ENCODE measurements around the gene PARP6. TPM values are rescaled to one million over a fixed set of nuclear protein-coding genes. Genes with fewer than 3 reads are reported as not detected.
A peak's percentile ranks its signal among the peaks of the same experiment; 100 is the strongest.

PARP6 gene, protein sequence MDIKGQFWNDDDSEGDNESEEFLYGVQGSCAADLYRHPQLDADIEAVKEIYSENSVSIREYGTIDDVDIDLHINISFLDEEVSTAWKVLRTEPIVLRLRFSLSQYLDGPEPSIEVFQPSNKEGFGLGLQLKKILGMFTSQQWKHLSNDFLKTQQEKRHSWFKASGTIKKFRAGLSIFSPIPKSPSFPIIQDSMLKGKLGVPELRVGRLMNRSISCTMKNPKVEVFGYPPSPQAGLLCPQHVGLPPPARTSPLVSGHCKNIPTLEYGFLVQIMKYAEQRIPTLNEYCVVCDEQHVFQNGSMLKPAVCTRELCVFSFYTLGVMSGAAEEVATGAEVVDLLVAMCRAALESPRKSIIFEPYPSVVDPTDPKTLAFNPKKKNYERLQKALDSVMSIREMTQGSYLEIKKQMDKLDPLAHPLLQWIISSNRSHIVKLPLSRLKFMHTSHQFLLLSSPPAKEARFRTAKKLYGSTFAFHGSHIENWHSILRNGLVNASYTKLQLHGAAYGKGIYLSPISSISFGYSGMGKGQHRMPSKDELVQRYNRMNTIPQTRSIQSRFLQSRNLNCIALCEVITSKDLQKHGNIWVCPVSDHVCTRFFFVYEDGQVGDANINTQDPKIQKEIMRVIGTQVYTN
- total RNA-seq: 10 to 100 TPM; 52.4 to 65.7 (median 59.4) TPM

DNA sequence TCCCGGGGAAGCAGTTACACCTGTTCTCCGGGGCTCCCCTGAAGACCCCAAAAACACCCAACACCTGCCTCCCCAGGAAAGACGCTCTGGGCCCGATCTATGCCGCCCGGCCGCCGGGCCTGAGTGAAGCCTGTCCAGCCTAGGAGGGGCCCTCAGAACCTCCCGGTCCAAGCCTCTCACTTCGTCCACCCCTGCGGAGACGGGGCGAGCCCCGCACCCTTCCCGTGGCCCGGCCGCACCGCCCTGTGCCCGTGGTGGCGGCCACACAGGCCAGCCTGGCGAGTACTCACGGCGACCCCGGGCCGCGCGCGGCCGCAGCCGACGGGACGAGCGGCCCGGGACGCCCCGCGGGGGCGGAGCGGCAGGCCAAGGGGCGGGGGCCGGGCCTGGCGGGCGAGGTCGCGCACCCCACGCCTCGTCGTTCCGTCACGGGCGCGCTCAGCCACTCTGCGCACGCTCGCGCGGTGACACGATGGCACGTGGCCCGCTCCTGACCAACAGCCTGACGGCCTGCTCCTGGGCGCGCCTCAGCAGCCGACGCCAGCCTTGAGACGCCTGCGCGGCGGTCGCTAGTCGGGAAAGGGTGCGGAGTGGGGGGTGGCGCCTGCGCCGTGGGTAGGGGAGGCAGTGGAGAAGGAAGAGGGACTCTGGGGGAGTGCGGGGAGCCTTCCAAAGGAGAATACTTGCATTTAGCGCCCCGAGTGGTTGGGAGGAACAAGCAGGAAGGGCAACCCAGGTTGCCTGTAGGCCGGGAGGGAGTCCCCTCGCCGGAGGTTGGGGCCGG, at the start of gene PARP6:
PARP6 (minus strand) TSS at position 342 of the 784 bp plus-strand sequence. CDS start 5,077 bp downstream, outside the sequence.
- TF ChIP-seq, protein P1, sequence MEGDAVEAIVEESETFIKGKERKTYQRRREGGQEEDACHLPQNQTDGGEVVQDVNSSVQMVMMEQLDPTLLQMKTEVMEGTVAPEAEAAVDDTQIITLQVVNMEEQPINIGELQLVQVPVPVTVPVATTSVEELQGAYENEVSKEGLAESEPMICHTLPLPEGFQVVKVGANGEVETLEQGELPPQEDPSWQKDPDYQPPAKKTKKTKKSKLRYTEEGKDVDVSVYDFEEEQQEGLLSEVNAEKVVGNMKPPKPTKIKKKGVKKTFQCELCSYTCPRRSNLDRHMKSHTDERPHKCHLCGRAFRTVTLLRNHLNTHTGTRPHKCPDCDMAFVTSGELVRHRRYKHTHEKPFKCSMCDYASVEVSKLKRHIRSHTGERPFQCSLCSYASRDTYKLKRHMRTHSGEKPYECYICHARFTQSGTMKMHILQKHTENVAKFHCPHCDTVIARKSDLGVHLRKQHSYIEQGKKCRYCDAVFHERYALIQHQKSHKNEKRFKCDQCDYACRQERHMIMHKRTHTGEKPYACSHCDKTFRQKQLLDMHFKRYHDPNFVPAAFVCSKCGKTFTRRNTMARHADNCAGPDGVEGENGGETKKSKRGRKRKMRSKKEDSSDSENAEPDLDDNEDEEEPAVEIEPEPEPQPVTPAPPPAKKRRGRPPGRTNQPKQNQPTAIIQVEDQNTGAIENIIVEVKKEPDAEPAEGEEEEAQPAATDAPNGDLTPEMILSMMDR (IDR thresholded peaks at IDR 0.05): peak in 1 of 3 donors; percentile 63
- ATAC-seq (ENCODE audit: low FRiP score) (peak; percentile 99), DNase-seq (ENCODE audit: low spot score) (peak; percentile 83)

DNA sequence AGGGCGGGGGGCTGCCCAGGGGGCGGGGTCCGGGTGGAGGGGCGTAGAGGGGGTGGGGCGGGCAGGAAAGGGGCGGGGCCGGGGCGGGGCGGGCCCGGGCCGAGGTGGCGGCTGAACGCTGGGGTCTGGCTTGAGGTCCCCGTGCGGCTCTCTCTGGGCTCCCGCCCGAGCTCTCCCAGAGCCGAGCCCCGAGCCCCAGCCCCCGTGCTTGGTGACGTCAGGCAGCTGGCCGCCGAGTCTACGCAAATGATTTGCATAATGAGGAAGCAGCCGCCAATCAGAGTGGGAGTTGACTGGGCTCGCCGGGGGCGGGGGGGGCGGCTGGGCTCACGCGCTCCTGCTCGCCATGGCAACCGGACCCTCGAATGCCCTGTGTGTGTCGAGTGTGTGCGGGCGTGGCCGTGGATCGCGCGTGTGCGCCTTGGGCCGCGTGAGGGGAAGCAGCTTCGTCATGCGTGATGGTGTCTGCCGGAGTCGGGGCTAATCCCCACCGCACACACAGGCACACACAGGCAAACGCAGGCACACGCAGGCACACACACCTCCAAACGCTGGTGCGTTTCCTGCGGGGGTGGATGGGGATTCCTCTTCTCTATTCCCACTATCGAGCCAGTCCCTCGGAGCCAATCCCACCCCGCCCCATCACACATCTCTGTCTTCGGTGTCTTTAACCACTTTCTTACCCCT, 47.8 kb upstream of the PARP6 start, which contains the start of gene CELF6:
CELF6 (minus strand) TSS at position 173 of the 687 bp plus-strand sequence. CDS start 283 bp downstream, outside the sequence.
- TF ChIP-seq, protein P1 (IDR thresholded peaks at IDR 0.05): no peak
- ATAC-seq (ENCODE audit: low FRiP score) (peak; percentile 82), DNase-seq (ENCODE audit: low spot score) (peak; percentile 58)

DNA sequence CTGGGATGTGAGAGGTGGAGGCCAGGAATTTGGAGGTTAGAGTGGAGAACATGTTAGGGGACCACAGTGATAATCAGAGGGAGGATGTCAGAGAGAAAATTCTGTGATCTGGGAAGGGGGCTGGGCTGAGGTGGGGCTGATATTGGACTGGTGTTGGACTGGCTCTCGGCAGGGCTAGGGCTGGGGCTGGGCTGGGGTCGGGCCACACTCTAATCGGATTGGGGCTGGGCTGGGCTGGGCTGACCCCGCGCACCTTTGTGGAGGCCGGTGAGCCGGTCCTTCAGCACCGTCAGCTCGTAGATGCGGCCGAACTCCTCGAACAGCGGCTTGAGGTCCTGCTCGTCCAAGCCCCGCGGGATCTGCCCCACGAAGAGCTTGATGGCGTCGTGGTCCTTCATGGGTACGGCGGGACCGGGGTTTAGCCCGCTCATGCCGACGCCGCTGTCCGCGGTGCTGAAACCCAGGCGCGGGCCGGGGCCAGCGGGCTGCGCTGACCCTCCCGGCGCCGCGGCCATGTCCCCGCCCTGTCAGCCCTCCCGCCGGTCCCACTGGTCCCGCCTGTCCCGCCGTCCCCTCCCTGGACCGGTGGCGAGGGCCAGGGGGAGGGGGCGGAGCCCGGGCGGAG, 47.1 kb upstream of the PARP6 start:
- TF ChIP-seq, protein P1 (IDR thresholded peaks at IDR 0.05): no peak
- peak; percentile 32 for DNase-seq (ENCODE audit: low spot score)
- ATAC-seq (ENCODE audit: low FRiP score): peak; percentile 82

DNA sequence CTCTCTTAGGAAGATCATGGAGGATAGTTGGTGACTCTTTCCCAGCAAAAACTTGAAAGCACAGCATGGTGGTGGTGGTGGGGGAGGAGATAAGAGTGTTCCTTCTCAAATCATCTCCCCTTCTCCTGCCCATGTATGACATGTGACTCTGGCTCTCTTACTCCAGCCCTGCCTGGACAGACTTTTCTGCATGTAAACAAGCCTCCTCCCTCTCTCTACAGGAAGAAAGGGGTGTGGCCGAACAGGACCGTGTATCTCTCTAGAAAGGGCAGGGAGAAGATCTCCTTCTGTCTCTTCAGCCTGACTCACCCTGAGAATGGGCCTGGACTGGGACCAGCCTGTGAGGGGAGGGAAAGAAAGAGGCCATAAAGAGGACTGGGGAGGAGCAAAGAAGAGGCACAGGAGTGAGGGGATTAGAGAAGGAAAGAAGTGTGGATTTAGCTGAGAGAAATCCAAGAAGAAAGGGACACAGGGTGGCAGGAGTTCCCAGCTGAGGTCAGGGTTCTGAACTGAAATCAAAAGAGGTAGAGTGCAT, 46.1 kb upstream of the PARP6 start:
- DNase-seq (ENCODE audit: low spot score): no peak
- ATAC-seq (ENCODE audit: low FRiP score): no peak
- TF ChIP-seq, protein P1 (IDR thresholded peaks at IDR 0.05): no peak

DNA sequence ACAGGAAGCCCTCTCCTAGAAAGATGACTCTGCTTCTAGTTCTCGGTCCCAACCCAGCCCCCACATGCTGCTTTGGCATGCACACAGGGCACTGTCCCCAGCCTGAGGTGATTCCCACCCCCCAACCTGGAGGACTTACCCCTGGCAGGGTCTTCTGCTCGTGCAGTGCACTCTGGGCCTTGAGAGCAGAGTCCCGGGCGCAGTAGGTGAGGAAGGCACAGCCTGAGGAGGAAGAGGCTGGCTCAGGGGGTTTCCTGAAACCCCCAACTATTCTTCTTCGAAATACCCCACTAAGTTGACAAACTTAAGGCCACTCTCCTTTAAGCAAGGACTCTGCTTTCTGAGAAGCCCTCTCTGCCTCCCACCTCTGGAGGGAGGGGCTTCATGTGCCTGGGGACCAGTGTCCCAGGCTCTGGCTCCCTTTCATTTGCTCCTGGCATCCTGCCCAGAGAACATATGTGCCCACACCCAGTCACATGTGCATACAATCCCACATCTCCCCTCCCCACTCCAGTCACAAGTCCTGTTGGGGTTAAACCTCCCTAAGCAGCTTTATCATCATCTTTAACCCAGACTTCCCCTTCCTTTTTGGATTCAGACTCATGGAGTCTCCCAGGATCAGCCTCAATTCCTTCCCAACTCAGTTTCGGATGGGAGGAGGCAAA, 43.5 kb upstream of the PARP6 start:
- DNase-seq (ENCODE audit: low spot score) (no peak), ATAC-seq (ENCODE audit: low FRiP score) (no peak)
- TF ChIP-seq, protein P1 (IDR thresholded peaks at IDR 0.05): no peak
